ENCODE measurements around the gene TFB1M.

DNA sequence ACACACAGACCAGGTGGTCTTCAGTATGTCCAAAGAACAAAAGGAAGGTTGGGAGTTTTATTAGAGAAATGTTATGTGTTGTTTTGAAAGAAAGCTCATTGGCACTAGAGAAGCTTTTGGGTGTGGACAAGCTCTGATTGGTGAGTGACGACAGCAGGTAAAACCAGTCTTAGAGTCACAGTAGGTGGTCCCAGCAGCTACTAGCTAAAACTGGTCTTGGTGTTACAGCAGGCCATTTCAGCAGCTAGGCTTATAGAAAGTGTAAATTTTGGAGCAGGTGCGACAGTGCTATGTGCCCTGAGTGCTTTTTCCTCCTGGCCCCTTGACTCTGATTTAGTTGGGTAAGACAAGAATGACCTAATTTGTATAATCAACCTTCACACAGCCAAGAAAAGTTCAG, 46.9 kb downstream of the TFB1M start:
- TF ChIP-seq FOXP1 (CRISPR knock-in tag; IDR thresholded peaks at IDR 0.05) (no peak), MTA1 (IDR thresholded peaks at IDR 0.05; ENCODE audit: borderline replicate concordance) (no peak), U2AF1 (optimal IDR thresholded peaks at IDR 0.05; ENCODE audit: low read depth, low read length) (no peak), ZNF3 (CRISPR knock-in tag; IDR thresholded peaks at IDR 0.05) (no peak), MCM5 (IDR thresholded peaks at IDR 0.05; ENCODE audit: low read depth) (no peak), SPI1 (IDR thresholded peaks at IDR 0.05; ENCODE audit: borderline replicate concordance, low read depth, low read length) (no peak), GABPB1 (CRISPR knock-in tag; IDR thresholded peaks at IDR 0.05) (no peak), HNRNPL (IDR thresholded peaks at IDR 0.05; ENCODE audit: low read depth, low read length) (no peak), SETDB1 (IDR thresholded peaks at IDR 0.05; ENCODE audit: low read length) (no peak)
- TF ChIP-seq, protein P1, sequence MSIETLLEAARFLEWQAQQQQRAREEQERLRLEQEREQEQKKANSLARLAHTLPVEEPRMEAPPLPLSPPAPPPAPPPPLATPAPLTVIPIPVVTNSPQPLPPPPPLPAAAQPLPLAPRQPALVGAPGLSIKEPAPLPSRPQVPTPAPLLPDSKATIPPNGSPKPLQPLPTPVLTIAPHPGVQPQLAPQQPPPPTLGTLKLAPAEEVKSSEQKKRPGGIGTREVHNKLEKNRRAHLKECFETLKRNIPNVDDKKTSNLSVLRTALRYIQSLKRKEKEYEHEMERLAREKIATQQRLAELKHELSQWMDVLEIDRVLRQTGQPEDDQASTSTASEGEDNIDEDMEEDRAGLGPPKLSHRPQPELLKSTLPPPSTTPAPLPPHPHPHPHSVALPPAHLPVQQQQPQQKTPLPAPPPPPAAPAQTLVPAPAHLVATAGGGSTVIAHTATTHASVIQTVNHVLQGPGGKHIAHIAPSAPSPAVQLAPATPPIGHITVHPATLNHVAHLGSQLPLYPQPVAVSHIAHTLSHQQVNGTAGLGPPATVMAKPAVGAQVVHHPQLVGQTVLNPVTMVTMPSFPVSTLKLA (conservative IDR thresholded peaks at IDR 0.05) = no peak
- TF ChIP-seq, protein P2, sequence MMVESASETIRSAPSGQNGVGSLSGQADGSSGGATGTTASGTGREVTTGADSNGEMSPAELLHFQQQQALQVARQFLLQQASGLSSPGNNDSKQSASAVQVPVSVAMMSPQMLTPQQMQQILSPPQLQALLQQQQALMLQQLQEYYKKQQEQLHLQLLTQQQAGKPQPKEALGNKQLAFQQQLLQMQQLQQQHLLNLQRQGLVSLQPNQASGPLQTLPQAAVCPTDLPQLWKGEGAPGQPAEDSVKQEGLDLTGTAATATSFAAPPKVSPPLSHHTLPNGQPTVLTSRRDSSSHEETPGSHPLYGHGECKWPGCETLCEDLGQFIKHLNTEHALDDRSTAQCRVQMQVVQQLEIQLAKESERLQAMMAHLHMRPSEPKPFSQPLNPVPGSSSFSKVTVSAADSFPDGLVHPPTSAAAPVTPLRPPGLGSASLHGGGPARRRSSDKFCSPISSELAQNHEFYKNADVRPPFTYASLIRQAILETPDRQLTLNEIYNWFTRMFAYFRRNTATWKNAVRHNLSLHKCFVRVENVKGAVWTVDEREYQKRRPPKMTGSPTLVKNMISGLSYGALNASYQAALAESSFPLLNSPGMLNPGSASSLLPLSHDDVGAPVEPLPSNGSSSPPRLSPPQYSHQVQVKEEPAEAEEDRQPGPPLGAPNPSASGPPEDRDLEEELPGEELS (CRISPR knock-in tag; IDR thresholded peaks at IDR 0.05; ENCODE audit: borderline replicate concordance) = no peak
- TF ChIP-seq, protein P3, sequence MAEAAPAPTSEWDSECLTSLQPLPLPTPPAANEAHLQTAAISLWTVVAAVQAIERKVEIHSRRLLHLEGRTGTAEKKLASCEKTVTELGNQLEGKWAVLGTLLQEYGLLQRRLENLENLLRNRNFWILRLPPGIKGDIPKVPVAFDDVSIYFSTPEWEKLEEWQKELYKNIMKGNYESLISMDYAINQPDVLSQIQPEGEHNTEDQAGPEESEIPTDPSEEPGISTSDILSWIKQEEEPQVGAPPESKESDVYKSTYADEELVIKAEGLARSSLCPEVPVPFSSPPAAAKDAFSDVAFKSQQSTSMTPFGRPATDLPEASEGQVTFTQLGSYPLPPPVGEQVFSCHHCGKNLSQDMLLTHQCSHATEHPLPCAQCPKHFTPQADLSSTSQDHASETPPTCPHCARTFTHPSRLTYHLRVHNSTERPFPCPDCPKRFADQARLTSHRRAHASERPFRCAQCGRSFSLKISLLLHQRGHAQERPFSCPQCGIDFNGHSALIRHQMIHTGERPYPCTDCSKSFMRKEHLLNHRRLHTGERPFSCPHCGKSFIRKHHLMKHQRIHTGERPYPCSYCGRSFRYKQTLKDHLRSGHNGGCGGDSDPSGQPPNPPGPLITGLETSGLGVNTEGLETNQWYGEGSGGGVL (CRISPR knock-in tag; IDR thresholded peaks at IDR 0.05) = no peak
- TF ChIP-seq, protein P4, sequence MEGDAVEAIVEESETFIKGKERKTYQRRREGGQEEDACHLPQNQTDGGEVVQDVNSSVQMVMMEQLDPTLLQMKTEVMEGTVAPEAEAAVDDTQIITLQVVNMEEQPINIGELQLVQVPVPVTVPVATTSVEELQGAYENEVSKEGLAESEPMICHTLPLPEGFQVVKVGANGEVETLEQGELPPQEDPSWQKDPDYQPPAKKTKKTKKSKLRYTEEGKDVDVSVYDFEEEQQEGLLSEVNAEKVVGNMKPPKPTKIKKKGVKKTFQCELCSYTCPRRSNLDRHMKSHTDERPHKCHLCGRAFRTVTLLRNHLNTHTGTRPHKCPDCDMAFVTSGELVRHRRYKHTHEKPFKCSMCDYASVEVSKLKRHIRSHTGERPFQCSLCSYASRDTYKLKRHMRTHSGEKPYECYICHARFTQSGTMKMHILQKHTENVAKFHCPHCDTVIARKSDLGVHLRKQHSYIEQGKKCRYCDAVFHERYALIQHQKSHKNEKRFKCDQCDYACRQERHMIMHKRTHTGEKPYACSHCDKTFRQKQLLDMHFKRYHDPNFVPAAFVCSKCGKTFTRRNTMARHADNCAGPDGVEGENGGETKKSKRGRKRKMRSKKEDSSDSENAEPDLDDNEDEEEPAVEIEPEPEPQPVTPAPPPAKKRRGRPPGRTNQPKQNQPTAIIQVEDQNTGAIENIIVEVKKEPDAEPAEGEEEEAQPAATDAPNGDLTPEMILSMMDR (IDR thresholded peaks at IDR 0.05 in 2 of 3, conservative IDR thresholded peaks at IDR 0.05 in 1 of 3; ENCODE audit: insufficient read depth in 2 of 3, low read depth in 1 of 3, low read length in 3 of 3) = no peak
- TF ChIP-seq, protein P5, sequence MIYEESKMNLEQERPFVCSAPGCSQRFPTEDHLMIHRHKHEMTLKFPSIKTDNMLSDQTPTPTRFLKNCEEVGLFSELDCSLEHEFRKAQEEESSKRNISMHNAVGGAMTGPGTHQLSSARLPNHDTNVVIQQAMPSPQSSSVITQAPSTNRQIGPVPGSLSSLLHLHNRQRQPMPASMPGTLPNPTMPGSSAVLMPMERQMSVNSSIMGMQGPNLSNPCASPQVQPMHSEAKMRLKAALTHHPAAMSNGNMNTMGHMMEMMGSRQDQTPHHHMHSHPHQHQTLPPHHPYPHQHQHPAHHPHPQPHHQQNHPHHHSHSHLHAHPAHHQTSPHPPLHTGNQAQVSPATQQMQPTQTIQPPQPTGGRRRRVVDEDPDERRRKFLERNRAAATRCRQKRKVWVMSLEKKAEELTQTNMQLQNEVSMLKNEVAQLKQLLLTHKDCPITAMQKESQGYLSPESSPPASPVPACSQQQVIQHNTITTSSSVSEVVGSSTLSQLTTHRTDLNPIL (CRISPR knock-in tag; IDR thresholded peaks at IDR 0.05) = no peak
